Activated gamma-delta T cell treated with Interleukin-2 at 50 U/mL for 16 hours (primary cell): ENCODE data around the gene CDCA4.
A peak's percentile ranks its signal among the peaks of the same experiment; 100 is the strongest.
"Not testable (repeated sequence)": the region's sequence is repeated elsewhere in the genome, so short reads cannot be mapped to it uniquely, and the experiment has no call there.

Experiments used
- DNase-seq: peaks from one replicate; pipeline ENCODE4 v3.0.0-alpha.2; 2020

The CDCA4 gene

GRCh38 chr14:105020815-105021655, at the start of gene CDCA4:
TSS of gene CDCA4 (minus strand) at chr14:105021083. CDS start at chr14:105011929, 9,154 bp downstream.
- DNase-seq: peak; percentile 97

GRCh38 chr14:105069871-105070759, 49.2 kb upstream of the CDCA4 start:
- no peak for DNase-seq

GRCh38 chr14:105069522-105069870, 48.6 kb upstream of the CDCA4 start:
- no peak for DNase-seq

- no peak for DNase-seq
These were observed 47.9 kb upstream of the CDCA4 start for GRCh38 chr14:105068818-105069217.

- no peak for DNase-seq
These were observed 47.1 kb upstream of the CDCA4 start for GRCh38 chr14:105067969-105068301.

DNA sequence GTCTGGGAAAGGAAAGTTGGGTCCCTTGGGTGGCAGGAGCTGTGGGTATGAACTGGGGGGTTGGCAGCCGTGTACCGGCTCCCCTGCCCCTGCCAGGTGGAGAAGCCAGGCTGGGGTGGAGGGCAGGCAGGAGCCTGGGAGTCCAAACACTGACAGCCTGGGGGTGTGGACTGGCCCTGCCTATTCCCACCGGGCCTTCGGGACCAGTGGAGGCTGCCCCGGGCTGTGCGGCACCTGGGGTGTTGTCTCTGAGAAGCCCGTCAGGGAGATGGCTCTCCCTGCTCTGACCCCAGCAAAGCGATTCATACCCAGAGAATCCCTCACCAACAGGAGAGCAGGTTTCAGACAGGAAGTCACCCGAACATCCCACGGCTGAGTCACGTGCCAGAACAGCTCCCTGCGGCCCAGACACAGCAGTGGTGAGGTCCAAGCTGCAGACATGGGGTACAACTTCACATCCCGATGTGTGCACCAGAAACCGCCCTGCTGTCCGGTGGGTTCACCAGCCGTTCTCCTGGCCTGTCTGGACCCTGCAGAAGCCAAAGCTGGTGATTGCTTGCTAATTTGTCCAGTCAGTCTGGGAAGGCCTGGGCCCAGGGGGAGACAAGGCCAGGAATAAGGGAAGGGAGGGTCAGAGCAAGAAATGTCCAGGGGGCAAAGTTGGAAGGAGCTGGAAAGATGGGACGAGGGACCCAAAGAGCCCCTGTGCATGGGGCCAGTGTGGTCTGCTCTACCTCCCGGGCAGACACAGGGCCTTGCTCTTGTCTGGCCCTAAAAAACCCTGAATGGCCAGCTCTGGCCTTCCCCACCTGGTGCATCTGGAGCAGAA, 46.5 kb upstream of the CDCA4 start:
- peak; percentile 53 for DNase-seq

GRCh38 chr14:105066240-105067071, 45.6 kb upstream of the CDCA4 start:
- no peak for DNase-seq

DNA sequence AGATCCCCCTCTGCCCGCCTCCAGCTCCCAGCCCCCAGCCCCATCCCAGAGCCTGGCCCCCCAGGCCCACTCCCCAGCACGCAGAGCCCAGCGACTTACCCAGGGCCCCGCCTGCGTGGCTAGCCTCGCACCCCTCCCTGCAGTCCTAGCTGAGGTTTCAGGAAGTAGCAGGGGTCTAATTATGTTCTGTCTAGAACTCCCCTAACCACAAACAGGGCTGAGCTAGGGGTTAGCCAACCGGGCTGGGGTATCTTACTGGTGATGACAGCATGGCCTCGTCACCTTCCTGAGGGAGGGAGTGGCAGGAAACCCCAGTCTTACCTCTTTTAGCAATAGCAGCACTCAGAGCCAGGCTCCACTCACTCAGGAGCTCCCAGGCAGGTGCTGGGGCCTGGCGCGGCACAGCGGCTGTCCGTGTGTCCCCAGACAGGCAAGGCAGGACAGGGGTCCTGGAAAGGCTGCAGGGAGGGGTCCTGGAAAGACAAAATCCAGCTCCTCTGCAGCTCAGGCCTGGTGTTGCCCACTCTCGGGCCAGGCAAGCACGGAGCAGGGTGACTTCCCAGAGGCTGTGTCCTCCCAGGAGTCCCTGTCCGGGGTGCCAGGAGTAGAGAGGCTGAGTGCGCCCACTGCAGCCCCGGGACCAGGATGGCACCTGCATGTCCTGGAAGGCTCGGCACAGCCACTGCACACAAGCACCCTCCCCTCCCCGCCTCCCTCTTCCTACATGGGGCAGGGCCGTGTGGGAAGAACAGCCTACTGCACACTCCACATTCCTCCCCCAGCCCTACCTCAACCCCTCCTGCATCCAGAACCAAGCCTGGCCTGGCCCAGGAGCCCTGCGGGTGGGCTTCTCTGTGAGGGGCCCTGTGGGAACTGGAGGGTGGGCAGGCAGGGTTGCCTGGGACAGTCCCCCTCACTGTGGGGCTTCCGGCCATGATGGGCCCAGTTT, 44.7 kb upstream of the CDCA4 start, which contains the start of gene GPR132:
Gene GPR132, minus strand, starts transcription at position 151 of the 949 bp plus-strand sequence. CDS start 10,010 bp downstream, outside the sequence.
- peak; percentile 89 for DNase-seq

GRCh38 chr14:105064721-105065143, 43.8 kb upstream of the CDCA4 start:
- no peak for DNase-seq

DNA sequence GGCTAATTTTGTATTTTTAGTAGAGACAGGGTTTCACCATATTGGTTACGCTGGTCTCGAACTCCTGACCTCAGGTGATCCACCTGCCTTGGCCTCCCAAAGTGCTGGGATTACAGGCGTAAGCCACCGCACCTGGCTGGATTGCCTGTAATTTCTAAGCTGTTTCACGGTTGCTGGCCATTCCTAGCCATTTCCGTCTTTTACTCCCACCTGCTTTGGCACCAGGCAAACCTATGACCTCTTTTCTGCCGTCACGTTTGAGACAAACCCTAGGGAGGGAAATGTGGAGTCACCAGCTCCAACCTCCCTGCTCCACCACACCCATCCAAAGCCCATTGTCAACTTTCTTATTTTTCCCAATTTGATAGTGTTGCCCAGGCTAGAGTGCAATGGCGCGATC, 43.1 kb upstream of the CDCA4 start:
- DNase-seq: no peak

- not testable (repeated sequence) for DNase-seq
These were observed 42.6 kb upstream of the CDCA4 start for GRCh38 chr14:105063506-105063905.

DNA sequence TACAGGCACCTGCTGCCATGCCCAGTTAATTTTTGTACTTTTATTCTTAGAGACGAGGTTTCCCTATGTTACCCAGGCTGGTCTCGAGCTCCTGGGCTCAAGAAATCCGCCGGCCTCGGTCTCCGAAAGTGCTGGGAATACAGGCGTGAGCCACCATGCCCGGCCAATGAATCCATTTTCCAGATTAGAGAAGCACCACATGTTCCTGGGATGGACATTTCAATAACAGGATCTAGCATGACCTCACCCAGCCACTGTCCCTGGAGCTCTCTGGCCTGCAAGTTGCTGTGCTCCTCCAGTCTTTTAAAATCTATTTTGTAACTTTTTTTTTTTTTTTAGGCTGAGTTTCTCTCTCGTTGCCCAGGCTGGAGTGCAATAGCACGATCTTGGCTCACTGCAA, 42.2 kb upstream of the CDCA4 start:
- DNase-seq: no peak

DNA sequence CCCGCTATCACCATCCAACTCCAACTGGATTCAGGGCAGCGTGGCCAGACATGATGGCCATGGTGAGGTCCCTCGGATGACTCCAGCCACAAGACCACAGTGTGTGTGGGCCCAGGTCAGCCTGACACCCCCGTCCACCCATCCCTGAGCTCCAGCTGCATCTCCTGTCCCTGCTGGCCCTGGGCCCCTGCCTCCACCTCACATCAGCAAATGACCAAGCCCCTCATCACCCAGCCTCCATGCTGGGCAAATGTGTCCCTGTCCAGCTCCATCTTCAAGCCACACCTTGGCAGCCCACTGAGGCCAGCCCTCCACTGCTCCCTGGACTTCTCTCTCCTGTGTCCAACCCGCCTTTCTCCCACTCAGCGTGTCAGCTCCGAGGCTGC, 41.2 kb upstream of the CDCA4 start:
- DNase-seq: no peak

GRCh38 chr14:105061428-105062047, 40.7 kb upstream of the CDCA4 start:
- peak; percentile 47 for DNase-seq

DNA sequence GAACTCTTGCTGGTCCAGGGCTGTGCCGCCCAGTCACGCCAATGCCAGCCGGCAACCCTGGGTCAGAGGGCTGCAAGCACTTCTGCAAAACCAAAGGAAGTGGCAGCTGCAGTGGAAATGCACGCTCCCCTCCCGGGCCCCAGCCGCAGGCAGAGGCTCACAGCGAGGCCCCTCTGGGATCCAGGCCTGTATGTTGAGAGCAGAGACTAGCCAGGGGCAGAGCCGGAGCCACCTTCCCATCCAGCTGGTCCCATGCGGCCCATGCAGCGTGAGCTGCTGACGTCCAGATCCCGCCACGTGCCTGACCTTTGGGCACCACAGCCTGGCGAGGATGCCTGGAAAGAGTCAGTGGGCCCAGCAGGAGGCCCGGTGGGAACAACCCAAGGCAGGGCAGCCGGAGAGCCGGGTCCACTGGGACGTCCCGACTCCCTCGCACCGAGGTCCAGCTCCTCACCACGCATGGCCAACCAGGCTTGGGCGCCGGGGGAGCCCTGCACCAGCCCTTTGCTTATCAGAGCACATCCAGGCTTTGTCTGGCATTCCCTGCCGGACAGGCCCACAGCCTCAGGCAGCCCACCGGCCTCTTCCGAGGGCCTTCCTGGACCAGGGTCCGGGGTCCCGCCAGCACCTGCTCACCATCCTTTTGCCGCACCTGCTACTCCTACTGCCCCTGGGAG, 40.0 kb upstream of the CDCA4 start:
- DNase-seq: peak; percentile 47

- DNase-seq: no peak
These were observed 39.2 kb upstream of the CDCA4 start for GRCh38 chr14:105059925-105060565.

DNA sequence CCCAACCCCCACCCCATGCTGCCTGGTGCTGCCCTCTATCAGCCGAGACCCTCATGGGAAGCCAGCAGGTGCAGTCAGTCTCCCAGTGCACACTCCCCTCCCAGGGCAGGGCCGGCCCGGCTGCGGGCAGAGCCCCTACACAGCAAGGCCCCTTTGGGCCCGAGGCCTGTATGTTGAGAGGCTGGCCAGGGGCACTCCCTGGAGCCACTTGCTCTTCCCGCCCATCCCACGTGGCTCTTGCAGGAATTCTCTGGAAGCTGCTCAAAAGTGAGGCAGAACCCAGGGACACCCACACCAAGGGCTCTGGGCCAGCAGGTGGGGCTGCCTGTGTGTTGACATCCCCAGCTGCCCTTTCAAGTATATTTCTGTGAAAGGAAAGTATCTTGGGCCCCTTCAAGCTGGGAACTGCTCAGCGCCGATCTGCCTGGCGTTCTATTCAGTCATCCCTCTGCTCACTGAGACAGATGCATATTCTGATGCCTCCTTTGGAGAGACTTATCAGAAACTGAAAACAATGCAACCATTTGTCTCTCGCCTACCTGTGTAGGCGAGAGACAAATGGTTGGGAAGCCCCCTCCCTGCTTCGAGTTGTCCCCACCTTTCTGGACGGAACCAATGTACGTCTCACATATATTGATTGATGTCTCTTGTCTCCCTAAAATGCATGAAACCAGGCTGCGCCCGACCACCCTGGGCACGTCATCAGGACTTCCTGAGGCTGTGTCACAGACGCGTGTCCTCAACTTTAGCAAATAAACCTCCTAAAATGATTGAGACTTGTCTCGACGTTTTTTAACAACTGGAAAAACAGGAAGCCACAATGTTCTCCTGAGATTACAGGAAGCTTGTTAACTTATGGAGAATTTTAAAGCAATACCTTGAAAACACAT, 38.4 kb upstream of the CDCA4 start:
- DNase-seq: no peak

GRCh38 chr14:105058521-105059034, 37.7 kb upstream of the CDCA4 start:
- no peak for DNase-seq
